WTC11 (cell line): Measurements from ENCODE around the gene MCFD2. TPM values are rescaled to one million over a fixed set of nuclear protein-coding genes. Genes with fewer than 3 reads are reported as not detected.

Experiments used
- ATAC-seq: fragments of 200-7000 bp; cut with Tn5 transposase; 2 replicates; pipeline ENCODE4 v1.10.0; 2021; ENCODE audit warnings: mild to moderate bottlenecking, moderate library complexity
- CTCF ChIA-PET: fragments of 300-600 bp; sonication (Branson Sonifier 250); formaldehyde crosslinking; loops from one replicate; lab custom pipeline; 2021; ENCODE audit warnings: antibody characterized with exemption; lab: Charles Lee
- POLR2A ChIA-PET: fragments of 350-600 bp; sonication (Branson Sonifier 250); formaldehyde crosslinking; loops from one replicate; lab custom pipeline; 2021; ENCODE audit warnings: antibody characterized with exemption; lab: Charles Lee
- DNase-seq: peaks from one replicate; pipeline ENCODE4 v3.0.0; 2021; ENCODE audit warnings: low spot score
- H3K27ac Mint-ChIP-seq: 2 replicates; pipeline ENCODE4 v1.8.0; 2021; ENCODE audit warnings: mixed read lengths
- H3K27me3 Mint-ChIP-seq: 2 replicates; pipeline ENCODE4 v1.8.0; 2021; ENCODE audit warnings: low read depth, mild to moderate bottlenecking, moderate library complexity, mixed read lengths
- H3K36me3 Mint-ChIP-seq: 2 replicates; pipeline ENCODE4 v1.8.0; 2021; ENCODE audit warnings: mixed read lengths
- H3K4me1 Mint-ChIP-seq: 2 replicates; pipeline ENCODE4 v1.8.0; 2022; ENCODE audit warnings: mixed read lengths
- H3K4me3 Mint-ChIP-seq: 2 replicates; pipeline ENCODE4 v1.8.0; 2021; ENCODE audit warnings: mild to moderate bottlenecking, moderate library complexity, mixed read lengths
- H3K9me3 Mint-ChIP-seq: 2 replicates; pipeline ENCODE4 v1.8.0; 2021; ENCODE audit warnings: mixed read lengths
- ATF1 ChIP-seq: sonication (generic); formaldehyde crosslinking; IDR thresholded peaks from 2 replicates; pipeline ENCODE4 v1.8.1; 2023; ENCODE audit warnings: mild to moderate bottlenecking, moderate library complexity, missing genetic modification reagents
- E2F5 ChIP-seq: sonication (generic); formaldehyde crosslinking; IDR thresholded peaks from 2 replicates; pipeline ENCODE4 v1.8.1; 2022; ENCODE audit warnings: mild to moderate bottlenecking, moderate library complexity, missing genetic modification reagents
- EMX1 ChIP-seq: fragments of 250-450 bp; sonication (Bioruptor Pico); IDR thresholded peaks from 2 replicates; pipeline ENCODE4 v1.8.0; 2021; ENCODE audit warnings: mild to moderate bottlenecking
- FOXK1 ChIP-seq: sonication (generic); formaldehyde crosslinking; IDR thresholded peaks from 2 replicates; pipeline ENCODE4 v1.8.0; 2022; ENCODE audit warnings: mild to moderate bottlenecking, moderate library complexity, missing genetic modification reagents
- HMGA2 ChIP-seq: fragments of 250-450 bp; sonication (Bioruptor Pico); IDR thresholded peaks from 2 replicates; pipeline ENCODE4 v1.4.0; 2021; ENCODE audit warnings: mild to moderate bottlenecking, moderate library complexity
- HMGXB4 ChIP-seq: sonication (generic); formaldehyde crosslinking; IDR thresholded peaks from 2 replicates; pipeline ENCODE4 v1.8.1; 2023; ENCODE audit warnings: mild to moderate bottlenecking, moderate library complexity, missing genetic modification reagents
- IRF1 ChIP-seq: sonication (generic); formaldehyde crosslinking; IDR thresholded peaks from 2 replicates; pipeline ENCODE4 v1.8.0; 2023; ENCODE audit warnings: missing genetic modification reagents
- IRF2 ChIP-seq: sonication (generic); formaldehyde crosslinking; IDR thresholded peaks from 2 replicates; pipeline ENCODE4 v1.8.0; 2022; ENCODE audit warnings: low read depth, missing genetic modification reagents, borderline replicate concordance
- KAT7 ChIP-seq: sonication (generic); formaldehyde crosslinking; IDR thresholded peaks from 2 replicates; pipeline ENCODE4 v1.8.1; 2023; ENCODE audit warnings: missing genetic modification reagents, mild to moderate bottlenecking, borderline replicate concordance
- MAX ChIP-seq: sonication (generic); formaldehyde crosslinking; IDR thresholded peaks from 2 replicates; pipeline ENCODE4 v1.8.0; 2022; ENCODE audit warnings: mild to moderate bottlenecking, missing genetic modification reagents
- MXD4 ChIP-seq: fragments of 250-450 bp; sonication (Bioruptor Pico); IDR thresholded peaks from 2 replicates; pipeline ENCODE4 v1.8.0; 2021; ENCODE audit warnings: mild to moderate bottlenecking, moderate library complexity, borderline replicate concordance
- NFYB ChIP-seq: sonication (generic); formaldehyde crosslinking; conservative IDR thresholded peaks from 2 replicates; pipeline ENCODE4 v1.8.0; 2022; ENCODE audit warnings: low read depth, missing genetic modification reagents
- NR2C2 ChIP-seq: sonication (generic); formaldehyde crosslinking; IDR thresholded peaks from 2 replicates; pipeline ENCODE4 v1.8.0; 2022; ENCODE audit warnings: mild to moderate bottlenecking, missing genetic modification reagents
- PREB ChIP-seq: sonication (generic); formaldehyde crosslinking; IDR thresholded peaks from 2 replicates; pipeline ENCODE4 v1.8.1; 2022; ENCODE audit warnings: mild to moderate bottlenecking, missing genetic modification reagents, moderate library complexity, borderline replicate concordance
- PRRX2 ChIP-seq: fragments of 250-450 bp; sonication (Bioruptor Pico); IDR thresholded peaks from 2 replicates; pipeline ENCODE4 v1.8.0; 2021; ENCODE audit warnings: mild to moderate bottlenecking
- RORB ChIP-seq: fragments of 250-450 bp; sonication (Bioruptor Pico); IDR thresholded peaks from 2 replicates; pipeline ENCODE4 v1.9.0; 2021; ENCODE audit warnings: mild to moderate bottlenecking
- SMAD3 ChIP-seq: sonication (generic); formaldehyde crosslinking; IDR thresholded peaks from 2 replicates; pipeline ENCODE4 v1.8.0; 2022; ENCODE audit warnings: missing genetic modification reagents, mild to moderate bottlenecking, borderline replicate concordance
- SOX15 ChIP-seq: fragments of 250-450 bp; sonication (Bioruptor Pico); IDR thresholded peaks from 2 replicates; pipeline ENCODE4 v1.9.0; 2021; ENCODE audit warnings: mild to moderate bottlenecking
- TCF7 ChIP-seq: sonication (generic); formaldehyde crosslinking; IDR thresholded peaks from 2 replicates; pipeline ENCODE4 v1.8.0; 2022; ENCODE audit warnings: mild to moderate bottlenecking, low read depth, missing genetic modification reagents, moderate library complexity
- TEAD4 ChIP-seq: sonication (generic); formaldehyde crosslinking; IDR thresholded peaks from 2 replicates; pipeline ENCODE4 v1.8.0; 2022; ENCODE audit warnings: mild to moderate bottlenecking, missing genetic modification reagents
- USF1 ChIP-seq: sonication (generic); formaldehyde crosslinking; IDR thresholded peaks from 2 replicates; pipeline ENCODE4 v1.8.0; 2022; ENCODE audit warnings: mild to moderate bottlenecking, missing genetic modification reagents
- USF2 ChIP-seq: sonication (generic); formaldehyde crosslinking; IDR thresholded peaks from 2 replicates; pipeline ENCODE4 v1.8.1; 2023; ENCODE audit warnings: mild to moderate bottlenecking, missing genetic modification reagents, moderate library complexity
- ZBTB21 ChIP-seq: sonication (generic); formaldehyde crosslinking; IDR thresholded peaks from 2 replicates; pipeline ENCODE4 v1.8.1; 2023; ENCODE audit warnings: mild to moderate bottlenecking, missing genetic modification reagents, borderline replicate concordance
- ZNF121 ChIP-seq: sonication (generic); formaldehyde crosslinking; IDR thresholded peaks from 2 replicates; pipeline ENCODE4 v1.8.0; 2023; ENCODE audit warnings: missing genetic modification reagents
- ZNF232 ChIP-seq: sonication (generic); formaldehyde crosslinking; IDR thresholded peaks from 2 replicates; pipeline ENCODE4 v1.8.0; 2022; ENCODE audit warnings: mild to moderate bottlenecking, missing genetic modification reagents
- ZNF317 ChIP-seq: sonication (generic); formaldehyde crosslinking; IDR thresholded peaks from 2 replicates; pipeline ENCODE4 v1.8.1; 2023; ENCODE audit warnings: low read depth, mild to moderate bottlenecking, moderate library complexity, missing genetic modification reagents, borderline replicate concordance
- ZNF423 ChIP-seq: fragments of 250-450 bp; sonication (Bioruptor Pico); IDR thresholded peaks from 2 replicates; pipeline ENCODE4 v2.1.2; 2022; ENCODE audit warnings: mild to moderate bottlenecking, moderate library complexity
- ZNF512 ChIP-seq: sonication (generic); formaldehyde crosslinking; IDR thresholded peaks from 2 replicates; pipeline ENCODE4 v1.8.1; 2022; ENCODE audit warnings: missing genetic modification reagents, borderline replicate concordance
- total RNA-seq: library from RNA; stranded (reverse); gene quantifications from 3 replicates; pipeline ENCODE4 v1.2.3, GENCODE V29; 2021

MCFD2 gene
- total RNA-seq, 1 experiment from 2014 or later: 68.1 TPM

GRCh38 chr2:46963941-46964673 is 48.5 kb upstream of the MCFD2 start:
- H3K9me3 Mint-ChIP-seq: no peaks in the 10 kb centered on the region
- ChIA-PET POLR2A (no interaction called here), CTCF (interaction anchor here (1.0 to 2.3 kb wide), 2 partner anchors 25 to 359 kb away, joined by 4 to 6 read pairs; no protein-coding TSS in a partner anchor)
- H3K36me3 Mint-ChIP-seq: peaks cover 3% of the 10 kb centered on the region; the same call in 1 of the 2 replicates
- ATAC-seq (no peak), DNase-seq (no peak)
- TF ChIP-seq TEAD4 (CRISPR knock-in tag) (no peak), PREB (CRISPR knock-in tag) (no peak), ZBTB21 (CRISPR knock-in tag) (no peak), ZNF423 (no peak), HMGXB4 (CRISPR knock-in tag) (no peak), EMX1 (no peak), USF2 (CRISPR knock-in tag) (no peak), KAT7 (CRISPR knock-in tag) (no peak), PRRX2 (no peak), RORB (CRISPR knock-in tag) (no peak), IRF1 (CRISPR knock-in tag) (no peak), HMGA2 (no peak), NR2C2 (CRISPR knock-in tag) (no peak), NFYB (CRISPR knock-in tag) (no peak), MAX (CRISPR knock-in tag) (no peak), ZNF512 (CRISPR knock-in tag) (no peak), SOX15 (CRISPR knock-in tag) (no peak), FOXK1 (CRISPR knock-in tag) (no peak)
- no peaks in the 10 kb centered on the region for H3K4me1 Mint-ChIP-seq
- no peak overlapping the region for H3K27ac Mint-ChIP-seq
- H3K4me3 Mint-ChIP-seq: no peak overlapping the region
- no peaks in the 10 kb centered on the region for H3K27me3 Mint-ChIP-seq

GRCh38 chr2:46963210-46963609 is 47.6 kb upstream of the MCFD2 start:
- H3K9me3 Mint-ChIP-seq: no peaks in the 10 kb centered on the region
- H3K27ac Mint-ChIP-seq: no peak overlapping the region
- DNase-seq (no peak), ATAC-seq (no peak)
- no peaks in the 10 kb centered on the region for H3K4me1 Mint-ChIP-seq
- no peaks in the 10 kb centered on the region for H3K27me3 Mint-ChIP-seq
- no peak overlapping the region for H3K4me3 Mint-ChIP-seq
- POLR2A ChIA-PET: no interaction called here
- peaks cover 3% of the 10 kb centered on the region for H3K36me3 Mint-ChIP-seq
- CTCF ChIA-PET: no interaction called here
- TF ChIP-seq ZNF317 (CRISPR knock-in tag) (no peak), MAX (CRISPR knock-in tag) (no peak), HMGA2 (no peak), EMX1 (no peak), ZBTB21 (CRISPR knock-in tag) (no peak), SMAD3 (no peak), E2F5 (CRISPR knock-in tag) (no peak), TEAD4 (CRISPR knock-in tag) (no peak), SOX15 (CRISPR knock-in tag) (no peak), USF1 (CRISPR knock-in tag) (no peak), ATF1 (CRISPR knock-in tag) (no peak), TCF7 (CRISPR knock-in tag) (no peak), MXD4 (CRISPR knock-in tag) (no peak), ZNF121 (CRISPR knock-in tag) (no peak), NR2C2 (CRISPR knock-in tag) (no peak), IRF2 (CRISPR knock-in tag) (no peak), ZNF232 (CRISPR knock-in tag) (no peak)
